Cerebellar cortex (tissue), 1 donor: ENCODE measurements around the gene SLC45A2.
"Not testable (repeated sequence)": the region's sequence is repeated elsewhere in the genome, so short reads cannot be mapped to it uniquely, and the experiment has no call there.

ENCODE experiments used
- DNase-seq: peaks from one replicate; pipeline ENCODE4 v3.0.0-alpha.2; 2015; ENCODE audit warnings: low spot score

SLC45A2 gene

DNA sequence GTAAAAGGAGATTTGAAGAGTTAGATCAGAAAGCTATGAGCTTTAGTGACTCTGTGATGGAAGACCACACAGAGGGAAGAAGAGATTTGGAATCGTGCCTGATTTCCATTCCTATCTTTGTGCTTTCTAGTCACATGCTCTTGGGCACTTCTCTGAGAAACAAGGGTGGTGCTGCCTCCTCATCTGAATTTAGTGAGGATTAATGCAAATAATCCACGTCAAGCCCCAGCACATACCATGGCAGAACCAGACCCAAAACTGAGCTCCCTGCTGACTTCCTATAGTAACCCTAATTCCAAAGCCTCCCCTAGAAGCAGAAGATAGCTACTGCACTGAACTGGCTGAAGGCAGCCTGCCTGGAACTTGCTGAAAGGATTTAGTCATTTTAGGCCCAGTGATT, 17.7 kb downstream of the SLC45A2 start:
- DNase-seq, result no peak

DNA sequence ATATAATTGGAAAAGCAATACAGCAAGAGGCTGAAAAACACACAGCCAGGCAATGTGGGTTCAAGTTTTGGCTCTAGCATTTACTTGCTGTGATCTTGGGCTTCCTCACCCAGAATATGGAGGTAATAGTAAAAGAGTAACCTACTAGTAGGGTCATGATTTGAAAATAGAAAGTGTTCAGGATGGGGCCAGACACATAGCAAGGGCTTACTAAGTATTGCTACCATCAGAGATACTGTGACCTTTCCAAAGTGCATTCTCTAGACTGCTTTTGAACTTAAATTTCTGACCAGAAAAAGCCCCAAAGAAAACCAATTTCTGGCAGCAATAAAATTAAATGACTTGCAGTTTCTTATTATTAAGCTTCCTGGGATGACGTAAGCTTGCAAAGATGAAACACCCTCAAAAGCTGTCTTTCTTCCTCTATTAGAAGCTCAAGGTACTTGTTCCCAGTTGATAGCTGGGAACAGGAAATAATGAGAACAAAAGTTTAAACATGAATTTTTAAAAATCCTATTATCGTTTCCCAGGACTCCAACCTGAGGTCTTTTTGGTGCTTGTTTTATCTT, 20.3 kb downstream of the SLC45A2 start:
- no peak for DNase-seq

DNA sequence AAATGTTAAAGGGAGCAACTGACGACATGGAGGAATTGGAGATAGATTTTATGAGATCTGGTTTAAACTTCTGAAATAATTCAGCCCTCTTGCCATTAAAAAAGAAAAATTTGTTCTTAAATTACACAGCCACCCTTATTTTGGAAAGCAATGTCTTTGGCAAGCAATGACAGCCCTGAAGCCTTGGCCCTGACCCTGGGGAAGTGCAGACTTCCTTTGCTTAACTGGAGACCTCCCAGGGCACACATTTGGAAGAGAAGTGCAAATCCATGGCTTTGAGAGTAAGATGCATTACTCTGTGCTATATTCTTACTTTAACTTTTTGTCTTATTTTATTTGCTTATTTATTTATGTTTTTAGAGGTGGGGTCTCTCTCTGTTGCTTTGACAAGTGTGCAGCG, 26.3 kb downstream of the SLC45A2 start:
- no peak for DNase-seq

DNA sequence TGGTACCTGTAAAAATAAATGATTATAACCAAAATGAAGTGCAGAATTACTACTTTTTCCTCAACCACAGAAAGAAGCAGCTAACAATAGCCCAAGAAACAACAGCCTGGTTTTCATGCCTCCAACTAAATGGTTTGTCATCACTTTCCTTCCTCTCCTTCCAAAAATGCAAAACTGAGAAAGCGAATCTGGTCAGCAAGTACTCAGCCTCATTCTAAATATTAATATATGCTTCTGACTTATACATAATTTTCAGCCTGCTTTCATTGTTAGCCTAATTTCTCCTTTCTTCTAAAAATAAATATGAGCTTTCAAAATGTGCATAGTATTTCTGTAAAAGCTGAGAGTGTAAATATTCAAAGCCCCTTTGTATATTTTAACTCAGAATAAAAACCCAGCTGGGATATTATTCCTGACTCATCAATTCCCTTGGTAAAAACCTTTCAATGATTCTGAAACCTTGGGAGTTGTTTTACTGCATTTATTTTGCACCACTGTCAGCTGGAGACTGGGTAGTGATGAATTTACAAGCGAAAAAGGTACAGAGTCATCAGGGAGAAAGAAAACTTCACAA, 26.8 kb downstream of the SLC45A2 start:
- DNase-seq, result no peak

DNA sequence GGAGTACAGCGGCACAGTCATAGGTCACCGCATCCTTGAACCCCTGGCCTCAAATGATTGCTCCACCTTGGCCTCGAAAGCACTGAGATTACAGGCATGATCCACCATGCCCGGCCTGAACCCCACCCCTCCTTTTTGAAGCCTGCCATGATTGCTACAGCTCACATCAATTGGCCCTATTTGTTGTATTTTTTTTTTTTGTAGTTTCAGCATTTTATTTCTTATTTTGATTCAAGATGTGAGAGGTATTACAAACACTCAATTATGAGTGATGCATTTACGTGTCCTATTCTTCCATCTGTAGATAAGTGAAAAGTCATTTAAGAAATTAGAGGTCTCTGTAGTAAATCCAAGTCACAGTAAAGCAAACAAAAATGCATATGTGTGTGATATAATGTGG, 32.3 kb downstream of the SLC45A2 start:
- not testable (repeated sequence) for DNase-seq

DNA sequence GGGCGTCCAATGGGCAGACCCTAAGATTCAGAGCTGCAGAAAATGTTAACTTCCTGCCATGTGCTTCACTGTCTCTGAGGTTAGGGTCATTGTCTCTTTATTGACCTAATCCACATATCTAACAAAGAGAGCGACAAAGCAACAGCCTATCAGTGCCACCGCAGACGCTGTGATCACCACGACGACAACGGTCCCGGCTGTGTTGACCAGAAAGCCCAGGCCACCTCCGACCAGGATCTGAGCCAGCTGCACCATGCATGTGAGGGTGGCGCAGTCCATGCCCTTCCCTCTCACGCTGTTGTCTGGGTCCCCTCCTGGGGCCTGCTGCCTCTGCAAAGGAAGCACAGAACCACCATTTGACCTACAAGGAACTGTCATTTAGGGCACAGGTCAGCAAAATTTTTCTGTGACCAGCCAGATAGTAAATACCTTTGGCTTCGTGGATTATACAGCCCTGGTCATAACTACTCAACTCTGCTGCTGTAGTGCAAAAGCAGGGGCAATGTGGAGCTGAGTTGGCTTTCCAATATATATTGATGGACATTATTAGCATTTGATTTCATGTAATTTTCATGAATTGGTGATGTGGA, 39.9 kb downstream of the SLC45A2 start:
- no peak for DNase-seq

DNA sequence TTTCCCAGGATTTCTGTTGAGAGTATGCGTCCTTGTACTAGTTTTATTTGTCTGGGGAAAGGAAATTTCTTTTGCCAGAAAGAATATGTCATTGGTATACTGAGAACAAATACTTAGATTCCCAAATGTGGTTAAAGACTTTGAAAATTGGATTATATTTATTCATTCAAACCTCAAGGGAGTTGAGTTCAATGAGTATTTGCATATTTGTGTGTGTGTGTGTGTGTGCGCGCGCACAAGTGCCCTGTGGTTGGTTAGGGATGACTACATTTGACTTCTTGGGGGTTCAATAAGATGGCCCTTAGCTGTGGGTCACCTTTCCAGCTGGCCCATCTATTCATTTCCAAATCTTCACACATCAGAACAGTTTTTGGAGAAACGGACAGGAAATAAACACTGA, 43.4 kb downstream of the SLC45A2 start:
- DNase-seq, result no peak

DNA sequence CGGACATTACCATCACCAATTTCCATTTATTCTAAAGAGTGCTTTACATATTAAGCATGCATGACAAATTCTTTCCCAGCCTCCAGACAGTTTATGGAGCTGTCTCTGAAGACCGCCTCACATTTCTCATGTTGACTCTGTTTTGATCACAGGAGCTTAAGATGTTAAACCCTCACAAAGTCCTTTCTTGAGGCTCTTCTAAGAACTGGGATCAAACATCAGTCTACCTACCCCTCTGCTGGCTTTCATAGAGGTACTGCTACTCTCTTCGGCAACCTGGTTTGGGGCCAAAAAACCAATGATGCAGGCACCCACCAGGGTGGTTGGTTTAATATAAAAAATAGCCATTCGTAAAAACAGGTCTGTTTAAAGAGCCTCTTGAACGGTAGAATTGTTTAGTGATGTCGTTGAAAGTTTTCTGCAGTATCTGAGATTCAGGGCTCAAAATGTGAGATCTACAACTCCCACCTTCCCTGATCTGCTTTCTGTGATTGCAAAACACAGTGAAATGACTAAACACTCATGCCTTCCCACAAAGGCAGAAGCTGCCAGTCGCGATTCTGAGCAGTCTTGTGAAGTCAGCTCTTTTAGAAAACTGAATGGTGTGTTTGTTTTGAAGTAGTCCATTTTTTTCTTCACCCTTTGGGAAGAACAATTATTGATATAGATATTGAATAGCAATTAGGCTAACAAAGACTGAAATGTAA, 44.8 kb downstream of the SLC45A2 start:
- no peak for DNase-seq

DNA sequence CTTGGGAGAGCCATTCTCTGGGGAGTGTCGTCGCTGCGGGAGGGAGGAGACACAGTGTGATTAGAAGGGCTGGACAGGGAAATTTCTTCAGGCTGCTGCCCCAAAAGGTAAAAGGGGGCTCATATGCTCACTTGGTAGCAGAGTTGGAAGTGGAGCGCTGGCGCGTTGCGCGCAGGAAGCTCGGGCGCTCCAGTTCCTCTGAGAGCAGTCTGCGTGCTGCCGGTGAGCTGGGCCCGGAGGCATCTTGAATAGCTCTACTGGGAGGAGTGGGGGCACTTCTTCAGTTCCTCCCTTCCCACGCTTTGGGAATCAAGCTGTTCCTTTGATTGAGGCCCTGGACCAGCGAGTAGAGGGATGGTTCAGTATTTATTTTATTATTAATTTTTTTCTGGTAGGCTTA, 45.6 kb downstream of the SLC45A2 start:
- DNase-seq, result no peak

DNA sequence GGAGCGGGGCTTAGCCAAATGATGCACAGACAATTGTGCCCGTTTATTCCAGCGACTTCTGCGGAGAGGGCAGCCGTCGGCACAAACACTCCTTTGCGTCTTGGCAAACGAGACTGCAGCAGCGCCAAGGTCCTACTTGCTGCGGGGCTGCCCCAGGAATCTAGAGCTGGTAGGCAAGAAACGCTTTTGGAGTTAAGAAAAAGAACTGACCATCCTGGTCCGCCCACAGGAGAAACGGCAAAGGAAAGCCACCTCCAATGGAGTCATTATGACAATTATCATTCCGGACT, 46.0 kb downstream of the SLC45A2 start:
- no peak for DNase-seq

DNA sequence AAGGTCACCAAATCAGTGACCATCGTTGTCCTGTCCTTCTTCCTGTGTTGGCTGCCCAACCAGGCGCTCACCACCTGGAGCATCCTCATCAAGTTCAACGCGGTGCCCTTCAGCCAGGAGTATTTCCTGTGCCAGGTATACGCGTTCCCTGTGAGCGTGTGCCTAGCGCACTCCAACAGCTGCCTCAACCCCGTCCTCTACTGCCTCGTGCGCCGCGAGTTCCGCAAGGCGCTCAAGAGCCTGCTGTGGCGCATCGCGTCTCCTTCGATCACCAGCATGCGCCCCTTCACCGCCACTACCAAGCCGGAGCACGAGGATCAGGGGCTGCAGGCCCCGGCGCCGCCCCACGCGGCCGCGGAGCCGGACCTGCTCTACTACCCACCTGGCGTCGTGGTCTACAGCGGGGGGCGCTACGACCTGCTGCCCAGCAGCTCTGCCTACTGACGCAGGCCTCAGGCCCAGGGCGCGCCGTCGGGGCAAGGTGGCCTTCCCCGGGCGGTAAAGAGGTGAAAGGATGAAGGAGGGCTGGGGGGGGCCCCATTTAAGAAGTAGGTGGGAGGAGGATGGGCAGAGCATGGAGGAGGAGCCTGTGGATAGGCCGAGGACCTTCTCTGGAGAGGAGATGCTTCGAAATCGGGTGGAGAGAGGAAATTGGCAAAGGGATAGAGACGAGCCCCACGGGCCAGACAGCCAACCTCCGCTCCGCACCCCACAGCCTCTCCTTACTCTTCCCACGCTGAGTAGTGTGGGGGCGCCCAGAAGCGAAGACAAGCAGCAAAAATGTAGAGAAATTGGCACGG, 46.6 kb downstream of the SLC45A2 start:
- no peak for DNase-seq

DNA sequence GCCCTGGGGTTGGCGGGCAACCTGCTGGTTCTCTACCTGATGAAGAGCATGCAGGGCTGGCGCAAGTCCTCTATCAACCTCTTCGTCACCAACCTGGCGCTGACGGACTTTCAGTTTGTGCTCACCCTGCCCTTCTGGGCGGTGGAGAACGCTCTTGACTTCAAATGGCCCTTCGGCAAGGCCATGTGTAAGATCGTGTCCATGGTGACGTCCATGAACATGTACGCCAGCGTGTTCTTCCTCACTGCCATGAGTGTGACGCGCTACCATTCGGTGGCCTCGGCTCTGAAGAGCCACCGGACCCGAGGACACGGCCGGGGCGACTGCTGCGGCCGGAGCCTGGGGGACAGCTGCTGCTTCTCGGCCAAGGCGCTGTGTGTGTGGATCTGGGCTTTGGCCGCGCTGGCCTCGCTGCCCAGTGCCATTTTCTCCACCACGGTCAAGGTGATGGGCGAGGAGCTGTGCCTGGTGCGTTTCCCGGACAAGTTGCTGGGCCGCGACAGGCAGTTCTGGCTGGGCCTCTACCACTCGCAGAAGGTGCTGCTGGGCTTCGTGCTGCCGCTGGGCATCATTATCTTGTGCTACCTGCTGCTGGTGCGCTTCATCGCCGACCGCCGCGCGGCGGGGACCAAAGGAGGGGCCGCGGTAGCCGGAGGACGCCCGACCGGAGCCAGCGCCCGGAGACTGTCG, 47.3 kb downstream of the SLC45A2 start:
- no peak for DNase-seq

DNA sequence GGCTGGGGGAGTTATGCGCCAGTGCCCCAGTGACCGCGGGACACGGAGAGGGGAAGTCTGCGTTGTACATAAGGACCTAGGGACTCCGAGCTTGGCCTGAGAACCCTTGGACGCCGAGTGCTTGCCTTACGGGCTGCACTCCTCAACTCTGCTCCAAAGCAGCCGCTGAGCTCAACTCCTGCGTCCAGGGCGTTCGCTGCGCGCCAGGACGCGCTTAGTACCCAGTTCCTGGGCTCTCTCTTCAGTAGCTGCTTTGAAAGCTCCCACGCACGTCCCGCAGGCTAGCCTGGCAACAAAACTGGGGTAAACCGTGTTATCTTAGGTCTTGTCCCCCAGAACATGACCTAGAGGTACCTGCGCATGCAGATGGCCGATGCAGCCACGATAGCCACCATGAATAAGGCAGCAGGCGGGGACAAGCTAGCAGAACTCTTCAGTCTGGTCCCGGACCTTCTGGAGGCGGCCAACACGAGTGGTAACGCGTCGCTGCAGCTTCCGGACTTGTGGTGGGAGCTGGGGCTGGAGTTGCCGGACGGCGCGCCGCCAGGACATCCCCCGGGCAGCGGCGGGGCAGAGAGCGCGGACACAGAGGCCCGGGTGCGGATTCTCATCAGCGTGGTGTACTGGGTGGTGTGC, 48.0 kb downstream of the SLC45A2 start, which contains the start of gene RXFP3:
Gene RXFP3, plus strand, starts transcription at position 6 of the 636 bp plus-strand sequence. Its CDS starts 355 bp downstream, at position 361.
- DNase-seq, result no peak

DNA sequence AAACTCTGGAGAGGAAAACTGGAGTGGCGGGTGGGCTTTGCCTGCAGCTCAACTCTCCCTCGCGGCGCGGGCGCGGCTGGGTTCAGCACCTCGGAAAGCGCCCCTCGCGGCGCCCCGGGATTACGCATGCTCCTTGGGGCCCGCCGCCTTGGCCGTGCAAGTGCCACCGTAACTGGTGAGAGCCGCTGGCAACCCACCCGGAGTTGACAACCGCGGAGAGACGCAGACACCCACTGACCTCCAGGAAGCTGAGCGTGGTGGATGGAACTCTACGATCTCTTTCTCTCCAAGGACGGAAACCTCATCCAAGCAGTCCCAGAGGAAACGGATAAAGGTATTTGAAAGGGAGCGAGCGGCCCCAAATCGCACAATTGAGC, 48.5 kb downstream of the SLC45A2 start:
- DNase-seq, result no peak

DNA sequence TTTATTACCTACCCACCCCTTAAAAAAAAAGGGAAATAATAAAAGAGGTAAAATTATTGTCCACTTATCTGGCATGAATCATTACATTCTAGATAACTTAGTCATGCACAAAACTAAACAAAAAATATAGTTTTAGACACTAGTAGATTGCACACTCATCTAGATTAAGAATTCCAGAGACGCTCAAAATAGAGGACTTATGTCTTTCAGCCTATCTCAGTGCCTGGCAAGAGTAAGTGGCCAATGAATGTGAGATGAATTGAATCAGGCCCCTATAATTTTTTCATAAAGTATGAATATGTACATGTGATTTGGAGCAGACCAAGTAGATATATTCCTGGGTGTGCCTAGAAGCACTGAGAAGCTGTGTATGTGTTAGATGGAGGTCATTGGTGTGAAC, 50.3 kb downstream of the SLC45A2 start:
- DNase-seq, result no peak

DNA sequence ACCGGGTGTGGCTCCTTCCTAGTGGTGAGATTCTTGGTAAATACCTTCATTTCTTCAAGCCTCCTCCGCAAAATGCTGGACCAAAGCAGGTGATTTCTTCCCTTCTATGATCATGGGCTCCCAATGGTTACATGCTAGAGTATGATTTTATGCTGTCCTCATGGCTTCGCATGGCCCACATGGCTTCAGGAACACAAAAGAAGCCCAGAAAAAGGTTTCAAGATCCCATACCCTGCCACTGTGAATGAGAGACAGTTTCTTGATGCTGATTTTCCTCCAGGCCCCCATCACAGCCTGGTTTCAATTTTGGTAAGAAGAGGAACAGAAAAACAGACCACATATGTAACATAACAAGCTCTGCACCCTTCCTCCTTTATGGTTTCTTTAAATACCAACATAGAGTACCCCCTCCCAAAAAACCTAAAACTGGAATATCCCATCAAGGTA, 50.7 kb downstream of the SLC45A2 start:
- DNase-seq, result no peak

DNA sequence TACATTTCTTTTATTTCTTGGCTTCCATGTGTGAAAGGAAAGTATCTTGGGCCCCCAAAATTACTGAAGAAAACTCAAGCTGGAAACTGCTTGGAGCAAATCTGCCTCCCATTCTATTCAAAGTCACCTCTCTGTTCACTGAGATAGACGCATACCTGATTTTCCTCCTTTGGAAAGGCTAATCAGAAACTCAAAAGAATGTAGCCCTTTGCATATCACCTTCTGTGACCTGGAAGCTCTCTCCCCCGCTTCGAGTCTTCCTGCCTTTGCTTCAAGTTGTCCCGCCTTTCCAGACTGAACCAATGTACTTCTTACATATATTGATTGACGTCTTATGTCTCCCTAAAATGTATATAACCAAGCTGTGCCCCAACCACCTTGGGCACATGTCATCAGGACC, 53.4 kb downstream of the SLC45A2 start:
- DNase-seq, result no peak

DNA sequence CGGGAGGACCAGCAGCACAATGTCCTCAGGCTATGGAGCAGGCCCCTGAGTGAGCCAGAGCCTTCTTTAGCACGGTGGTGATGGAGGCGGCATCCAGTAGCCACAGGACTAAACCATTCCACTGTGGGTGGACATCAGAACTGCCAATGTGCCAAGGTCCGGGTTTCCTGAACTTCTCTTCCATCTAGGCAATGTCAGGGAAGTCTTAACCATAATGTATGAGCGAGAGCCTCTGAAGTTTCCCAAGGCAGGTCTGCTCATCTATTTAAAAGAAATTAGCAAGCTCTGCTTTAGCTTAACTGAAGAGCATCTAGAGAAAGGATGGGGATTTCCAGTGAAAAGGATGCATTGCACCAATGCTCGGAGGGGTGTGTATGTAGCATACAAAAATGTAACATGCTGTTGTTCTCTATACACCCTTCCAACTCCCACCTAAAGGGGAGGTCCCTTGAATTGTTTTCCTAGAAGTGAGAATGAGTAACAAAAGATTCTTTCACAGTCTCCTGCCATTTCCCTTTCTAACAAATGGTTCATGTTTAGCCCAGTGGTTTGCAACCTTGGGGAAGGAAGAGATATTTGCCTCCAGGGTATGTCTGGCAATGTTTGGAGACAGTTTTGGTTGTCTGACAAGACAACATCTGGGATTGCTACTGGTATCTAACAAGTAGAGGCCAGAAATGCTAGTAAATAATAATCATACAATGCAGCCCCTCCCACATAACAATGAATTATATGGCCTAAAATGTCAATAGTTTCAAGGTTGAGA, 54.4 kb downstream of the SLC45A2 start:
- no peak for DNase-seq

DNA sequence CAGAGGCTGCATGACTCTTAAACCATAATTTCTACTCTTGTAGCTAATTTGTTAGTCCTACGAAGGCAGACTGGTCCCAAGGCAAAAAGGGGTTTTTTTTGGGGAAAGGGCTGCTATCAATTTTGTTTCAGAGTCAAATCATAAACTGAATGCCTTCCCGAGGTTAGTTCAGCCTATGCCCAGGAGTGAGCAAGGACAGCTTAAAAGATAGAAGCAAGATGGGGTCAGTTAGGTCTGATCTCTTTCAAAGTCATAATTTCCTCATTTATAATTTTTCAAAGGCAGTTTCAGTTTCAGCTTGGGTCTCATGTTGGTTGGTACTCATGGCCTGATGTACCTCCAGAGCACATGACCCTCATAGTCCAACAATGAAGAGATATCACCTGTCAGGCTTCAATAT, 56.2 kb downstream of the SLC45A2 start:
- DNase-seq, result no peak

DNA sequence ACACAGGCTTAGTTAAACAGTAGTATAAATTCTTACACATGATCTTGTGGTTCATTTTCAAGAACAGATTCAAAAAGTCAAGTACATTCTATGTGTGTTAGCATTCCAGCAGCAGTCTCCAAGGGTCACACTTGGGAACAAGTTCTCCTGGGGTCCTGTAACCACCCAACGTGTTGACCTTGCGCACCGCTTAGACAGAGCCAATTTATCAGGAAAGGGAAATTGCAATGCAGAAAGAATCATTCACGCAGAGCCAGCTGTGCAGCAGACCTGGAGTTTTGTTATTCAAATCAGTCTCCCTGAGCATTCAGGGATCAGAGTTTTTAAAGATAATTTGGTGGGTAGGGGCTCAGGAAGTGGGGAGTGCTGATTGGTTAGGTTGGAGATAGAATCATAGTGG, 56.8 kb downstream of the SLC45A2 start:
- DNase-seq, result no peak

DNA sequence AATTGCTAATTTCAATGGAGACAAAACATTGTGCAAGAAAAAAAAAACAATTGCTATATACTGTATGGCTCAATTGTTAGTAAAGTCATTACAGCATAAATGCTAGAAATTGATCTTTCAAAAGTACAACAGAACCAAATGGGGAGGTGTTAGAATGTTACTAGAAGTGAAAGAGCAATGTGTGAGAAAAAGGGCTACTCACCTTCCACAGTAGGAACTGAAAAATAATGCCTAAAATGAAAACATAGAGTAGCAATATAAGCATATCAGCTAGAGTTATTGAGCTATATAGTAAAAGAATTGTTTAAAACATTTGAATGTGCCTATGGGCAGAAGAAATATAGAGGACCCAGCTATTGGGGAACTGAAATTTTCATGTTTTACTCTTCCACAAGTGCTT, 59.2 kb downstream of the SLC45A2 start:
- DNase-seq, result no peak
